ENCODE data around the gene SRRM1. TPM values are rescaled to one million over a fixed set of nuclear protein-coding genes. Genes with fewer than 3 reads are reported as not detected.

The SRRM1 gene
- total RNA-seq, 1 experiment from 2014 or later: 290 TPM

GRCh38 chr1:24717887-24718650 is 75.0 kb downstream of the SRRM1 start:
- no peaks in the 10 kb centered on the region for H4K20me1 ChIP-seq (ENCODE audit: control insufficient read depth, insufficient read depth, insufficient read length)
- H2AK5ac ChIP-seq (ENCODE audit: insufficient read length, low read length): no peak overlapping the region
- no peak overlapping the region for H3K9ac ChIP-seq (ENCODE audit: extremely low read depth, insufficient read length, low read length)
- H4K91ac ChIP-seq (ENCODE audit: insufficient read length, low read depth, low read length): no peak overlapping the region
- H2BK20ac ChIP-seq (ENCODE audit: low read depth, low read length, poor library complexity, severe bottlenecking): no peak overlapping the region
- TF ChIP-seq, protein P1, sequence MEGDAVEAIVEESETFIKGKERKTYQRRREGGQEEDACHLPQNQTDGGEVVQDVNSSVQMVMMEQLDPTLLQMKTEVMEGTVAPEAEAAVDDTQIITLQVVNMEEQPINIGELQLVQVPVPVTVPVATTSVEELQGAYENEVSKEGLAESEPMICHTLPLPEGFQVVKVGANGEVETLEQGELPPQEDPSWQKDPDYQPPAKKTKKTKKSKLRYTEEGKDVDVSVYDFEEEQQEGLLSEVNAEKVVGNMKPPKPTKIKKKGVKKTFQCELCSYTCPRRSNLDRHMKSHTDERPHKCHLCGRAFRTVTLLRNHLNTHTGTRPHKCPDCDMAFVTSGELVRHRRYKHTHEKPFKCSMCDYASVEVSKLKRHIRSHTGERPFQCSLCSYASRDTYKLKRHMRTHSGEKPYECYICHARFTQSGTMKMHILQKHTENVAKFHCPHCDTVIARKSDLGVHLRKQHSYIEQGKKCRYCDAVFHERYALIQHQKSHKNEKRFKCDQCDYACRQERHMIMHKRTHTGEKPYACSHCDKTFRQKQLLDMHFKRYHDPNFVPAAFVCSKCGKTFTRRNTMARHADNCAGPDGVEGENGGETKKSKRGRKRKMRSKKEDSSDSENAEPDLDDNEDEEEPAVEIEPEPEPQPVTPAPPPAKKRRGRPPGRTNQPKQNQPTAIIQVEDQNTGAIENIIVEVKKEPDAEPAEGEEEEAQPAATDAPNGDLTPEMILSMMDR (conservative IDR thresholded peaks at IDR 0.05): no peak
- H3K23me2 ChIP-seq (ENCODE audit: insufficient read length, low read depth, low read length, poor library complexity, severe bottlenecking): no peaks in the 10 kb centered on the region
- WGBS (ENCODE audit: extremely low coverage, insufficient read length, low lambda C conversion rate): no CpG with 5 or more reads among the region's 8 CpGs
- Mint-ChIP-seq H3K4me3 (no peak overlapping the region), H3K27me3 (ENCODE audit: low read depth) (peaks cover 2% of the 10 kb centered on the region; the same call in 1 of the 2 replicates), H3K36me3 (ENCODE audit: insufficient read depth in 1 of 3, low read depth in 3 of 3) (peaks cover 0 to 9% (median 3%) of the 10 kb centered on the region in 3 experiments; a peak in 5 of 7 replicates), H3K4me1 (peaks cover 0 to 3% of the 10 kb centered on the region in 2 experiments; a peak in 1 of 4 replicates), H3K9me3 (peaks cover 0 to 7% of the 10 kb centered on the region in 2 experiments; a peak in 2 of 5 replicates), H3K27ac (no peak overlapping the region)
- H4K5ac ChIP-seq (ENCODE audit: insufficient read length, low read depth, low read length): no peak overlapping the region
- no peak overlapping the region for H2BK15ac ChIP-seq (ENCODE audit: low read depth, low read length)
- no peak overlapping the region for H3K27ac ChIP-seq (ENCODE audit: insufficient read length, low read depth, low read length)
- H3K9me3 ChIP-seq (ENCODE audit: control insufficient read depth, low read depth, low read length): no peaks in the 10 kb centered on the region
- H3K14ac ChIP-seq (ENCODE audit: insufficient read depth, low read length): no peak overlapping the region
- no peak overlapping the region for H3K18ac ChIP-seq (ENCODE audit: insufficient read length, low read depth, low read length)
- H4K8ac ChIP-seq (replicated peaks; ENCODE audit: insufficient read length, low read depth, low read length): no peak overlapping the region
- no peak for DNase-seq
- no peak overlapping the region for H3K23ac ChIP-seq (ENCODE audit: insufficient read length, low read depth, low read length)
- no peak overlapping the region for H3T11ph ChIP-seq (ENCODE audit: low read length)
- no peak overlapping the region for H2AFZ ChIP-seq (ENCODE audit: low read length)
- H2BK5ac ChIP-seq (ENCODE audit: insufficient read length, low read length): no peak overlapping the region
- H2BK12ac ChIP-seq (ENCODE audit: insufficient read length, low read depth, low read length): no peak overlapping the region
- no peaks in the 10 kb centered on the region for H3K79me1 ChIP-seq (ENCODE audit: insufficient read depth, low read depth, low read length, poor library complexity, severe bottlenecking)
- no peak overlapping the region for H3K4ac ChIP-seq (ENCODE audit: low read depth, low read length)
- no peaks in the 10 kb centered on the region for H3K4me1 ChIP-seq (ENCODE audit: insufficient read depth, low read length)
- H3K27me3 ChIP-seq (ENCODE audit: insufficient read depth, low read length): no peaks in the 10 kb centered on the region
- H3K79me2 ChIP-seq (ENCODE audit: insufficient read depth, low read length): no peaks in the 10 kb centered on the region
- H3K56ac ChIP-seq (ENCODE audit: insufficient read length, low read depth, low read length): no peak overlapping the region
- no peak overlapping the region for H3K4me2 ChIP-seq (ENCODE audit: insufficient read depth, insufficient read length, low read length)
- no peak overlapping the region for H2BK120ac ChIP-seq (ENCODE audit: low read depth, low read length, poor library complexity, severe bottlenecking)
